ENCODE data around the gene PBX3. TPM values are rescaled to one million over a fixed set of nuclear protein-coding genes. Genes with fewer than 3 reads are reported as not detected.

Gene PBX3
- total RNA-seq, 2 donors from 2014 or later: 71.1 to 91.5 TPM

GRCh38 chr9:125890826-125891225 is 143.7 kb downstream of the PBX3 start:
- no peaks in the 10 kb centered on the region for H3K27me3 ChIP-seq
- no peak for DNase-seq (ENCODE audit: low spot score)
- peaks cover 0 to 35% of the 10 kb centered on the region in 2 donors for H3K4me1 ChIP-seq
- no peak overlapping the region for H3K4me3 ChIP-seq
- peak overlapping the region; percentile 74 to 75 for H3K27ac ChIP-seq
- TF ChIP-seq CTCF (IDR thresholded peaks at IDR 0.05): no peak
- no peaks in the 10 kb centered on the region for H3K9me3 ChIP-seq
- H3K36me3 ChIP-seq: no peaks in the 10 kb centered on the region

- TF ChIP-seq CTCF (IDR thresholded peaks at IDR 0.05): no peak
- Histone ChIP-seq H3K27me3 (no peaks in the 10 kb centered on the region), H3K4me3 (no peak overlapping the region), H3K9me3 (no peaks in the 10 kb centered on the region), H3K36me3 (no peaks in the 10 kb centered on the region), H3K27ac (no peak overlapping the region), H3K4me1 (peaks cover 0 to 19% of the 10 kb centered on the region in 2 donors)
- no peak for DNase-seq (ENCODE audit: low spot score)
Observed at GRCh38 chr9:125893277-125893676, 146.1 kb downstream of the PBX3 start.

- Histone ChIP-seq H3K27me3 (no peaks in the 10 kb centered on the region), H3K36me3 (no peaks in the 10 kb centered on the region), H3K9me3 (no peaks in the 10 kb centered on the region), H3K4me1 (peaks cover 0 to 11% of the 10 kb centered on the region in 2 donors), H3K4me3 (no peak overlapping the region), H3K27ac (no peak overlapping the region)
- DNase-seq (ENCODE audit: low spot score): no peak
- TF ChIP-seq CTCF (IDR thresholded peaks at IDR 0.05): no peak
Observed at GRCh38 chr9:125894566-125894965, 147.4 kb downstream of the PBX3 start.

GRCh38 chr9:125896404-125896803 is 149.2 kb downstream of the PBX3 start:
- Histone ChIP-seq H3K4me3 (no peak overlapping the region), H3K27ac (no peak overlapping the region), H3K36me3 (no peaks in the 10 kb centered on the region), H3K9me3 (no peaks in the 10 kb centered on the region), H3K27me3 (no peaks in the 10 kb centered on the region), H3K4me1 (no peaks in the 10 kb centered on the region)
- no peak for DNase-seq (ENCODE audit: low spot score)
- no peak for TF ChIP-seq CTCF (IDR thresholded peaks at IDR 0.05)

- Histone ChIP-seq H3K27ac (no peak overlapping the region), H3K4me1 (peaks cover 0 to 5% of the 10 kb centered on the region in 2 donors), H3K27me3 (no peaks in the 10 kb centered on the region), H3K4me3 (no peak overlapping the region), H3K36me3 (no peaks in the 10 kb centered on the region), H3K9me3 (no peaks in the 10 kb centered on the region)
- no peak for TF ChIP-seq CTCF (IDR thresholded peaks at IDR 0.05)
- DNase-seq (ENCODE audit: low spot score): no peak
Observed at GRCh38 chr9:125896964-125897363, 149.8 kb downstream of the PBX3 start.

- no peak for TF ChIP-seq CTCF (IDR thresholded peaks at IDR 0.05)
Observed at GRCh38 chr9:125897481-125897880, 150.3 kb downstream of the PBX3 start.

More at GRCh38 chr9:125897481-125897880, 150.3 kb downstream of the PBX3 start:
- Histone ChIP-seq H3K4me3 (no peak overlapping the region), H3K9me3 (no peaks in the 10 kb centered on the region), H3K27ac (no peak overlapping the region), H3K4me1 (peaks cover 0 to 5% of the 10 kb centered on the region in 2 donors), H3K36me3 (no peaks in the 10 kb centered on the region), H3K27me3 (no peaks in the 10 kb centered on the region)
- DNase-seq (ENCODE audit: low spot score): no peak
